Measurements from ENCODE around the gene FAP.

The FAP gene

GRCh38 chr2:162220368-162220767, 22.9 kb downstream of the FAP start:
- TF ChIP-seq TAF1 (IDR thresholded peaks at IDR 0.05; ENCODE audit: borderline replicate concordance, insufficient read depth, low read length) = no peak

GRCh38 chr2:162219426-162219825, 23.8 kb downstream of the FAP start:
- no peak for TF ChIP-seq SIN3A (IDR thresholded peaks at IDR 0.05; ENCODE audit: borderline replicate concordance, insufficient read depth, low read length)
- TF ChIP-seq REST (IDR thresholded peaks at IDR 0.05; ENCODE audit: insufficient read depth in 1 of 2, low read depth in 2 of 2, low read length in 2 of 2) = no peak

- TF ChIP-seq FOXP2 (optimal IDR thresholded peaks at IDR 0.05; ENCODE audit: borderline replicate concordance, extremely low read depth, extremely low read length, insufficient read depth) = no peak
- TF ChIP-seq SIN3A (IDR thresholded peaks at IDR 0.05; ENCODE audit: borderline replicate concordance, insufficient read depth, low read length) = no peak
- no peak for TF ChIP-seq REST (IDR thresholded peaks at IDR 0.05; ENCODE audit: insufficient read depth in 1 of 2, low read depth in 2 of 2, low read length in 2 of 2)
- no peak for TF ChIP-seq TAF1 (IDR thresholded peaks at IDR 0.05; ENCODE audit: borderline replicate concordance, insufficient read depth, low read length)
- TF ChIP-seq POLR2AphosphoS5 (IDR thresholded peaks at IDR 0.05; ENCODE audit: low read depth, low read length) = no peak
Measured at GRCh38 chr2:162217598-162217997, 25.6 kb downstream of the FAP start.

GRCh38 chr2:162215162-162215561, 28.1 kb downstream of the FAP start:
- TF ChIP-seq TAF1 (IDR thresholded peaks at IDR 0.05; ENCODE audit: borderline replicate concordance, insufficient read depth, low read length) = no peak
- TF ChIP-seq POLR2AphosphoS5 (IDR thresholded peaks at IDR 0.05; ENCODE audit: low read depth, low read length) = no peak
- TF ChIP-seq FOXP2 (optimal IDR thresholded peaks at IDR 0.05; ENCODE audit: borderline replicate concordance, extremely low read depth, extremely low read length, insufficient read depth) = no peak
- no peak for TF ChIP-seq SIN3A (IDR thresholded peaks at IDR 0.05; ENCODE audit: borderline replicate concordance, insufficient read depth, low read length)
- no peak for TF ChIP-seq REST (IDR thresholded peaks at IDR 0.05; ENCODE audit: insufficient read depth in 1 of 2, low read depth in 2 of 2, low read length in 2 of 2)

- TF ChIP-seq FOXP2 (optimal IDR thresholded peaks at IDR 0.05; ENCODE audit: borderline replicate concordance, extremely low read depth, extremely low read length, insufficient read depth) = no peak
- TF ChIP-seq SIN3A (IDR thresholded peaks at IDR 0.05; ENCODE audit: borderline replicate concordance, insufficient read depth, low read length) = no peak
- no peak for TF ChIP-seq REST (IDR thresholded peaks at IDR 0.05; ENCODE audit: insufficient read depth in 1 of 2, low read depth in 2 of 2, low read length in 2 of 2)
- no peak for TF ChIP-seq TAF1 (IDR thresholded peaks at IDR 0.05; ENCODE audit: borderline replicate concordance, insufficient read depth, low read length)
- no peak for TF ChIP-seq POLR2AphosphoS5 (IDR thresholded peaks at IDR 0.05; ENCODE audit: low read depth, low read length)
Measured at GRCh38 chr2:162212366-162212765, 30.9 kb downstream of the FAP start.
